GM23338 (cell line): Measurements from ENCODE around the gene ELAVL2. TPM values are rescaled to one million over a fixed set of nuclear protein-coding genes. Genes with fewer than 3 reads are reported as not detected.

Source experiments
- ATAC-seq: fragments of 200-7000 bp; cut with Tn5 transposase; 3 replicates; pipeline ENCODE4 v1.9.1; 2020
- DNase-seq: peaks from one replicate; pipeline ENCODE4 v3.0.0-alpha.2; 2015; ENCODE audit warnings: low spot score
- H2AFZ ChIP-seq: fragments of 200-600 bp; sonication (generic); 2 replicates; pipeline ENCODE4 v1.8.0; 2016; ENCODE audit warnings: antibody characterized with exemption, mild to moderate bottlenecking, moderate library complexity
- H3F3A ChIP-seq: fragments of 200-600 bp; sonication (generic); replicated peaks from 2 replicates; pipeline ENCODE4 v1.8.0; 2017; ENCODE audit warnings: antibody characterized with exemption, mixed run types, low read depth
- H3K27ac ChIP-seq: fragments of 200-600 bp; sonication (generic); 2 replicates; pipeline ENCODE4 v1.6.1; 2016; ENCODE audit warnings: low read depth
- H3K27me3 ChIP-seq: fragments of 200-600 bp; sonication (generic); 2 replicates; pipeline ENCODE4 v1.8.0; 2016; ENCODE audit warnings: mild to moderate bottlenecking, mixed run types, moderate library complexity; ENCODE audit not compliant: insufficient read depth
- H3K36me3 ChIP-seq: fragments of 200-600 bp; sonication (generic); 2 replicates; pipeline ENCODE4 v1.8.0; 2016; ENCODE audit warnings: mild to moderate bottlenecking; ENCODE audit not compliant: insufficient read depth
- H3K4me1 ChIP-seq: fragments of 200-600 bp; sonication (generic); 2 replicates; pipeline ENCODE4 v1.8.0; 2016; ENCODE audit warnings: mild to moderate bottlenecking, moderate library complexity; ENCODE audit not compliant: insufficient read depth
- H3K4me2 ChIP-seq: fragments of 200-600 bp; sonication (generic); 2 replicates; pipeline ENCODE4 v1.7.1; 2017; ENCODE audit warnings: mixed run types
- H3K4me3 ChIP-seq: fragments of 200-600 bp; sonication (generic); 2 replicates; pipeline ENCODE4 v1.6.1; 2016; ENCODE audit warnings: mixed run types
- H3K79me2 ChIP-seq: fragments of 200-600 bp; sonication (generic); replicated peaks from 2 replicates; pipeline ENCODE4 v1.8.0; 2017; ENCODE audit warnings: mild to moderate bottlenecking; ENCODE audit not compliant: insufficient read depth
- H3K9me2 ChIP-seq: fragments of 200-600 bp; sonication (generic); 2 replicates; pipeline ENCODE4 v1.8.0; 2017; ENCODE audit not compliant: insufficient read depth
- H4K20me1 ChIP-seq: fragments of 200-600 bp; sonication (generic); replicated peaks from 2 replicates; pipeline ENCODE4 v1.8.0; 2017; ENCODE audit warnings: mild to moderate bottlenecking; ENCODE audit not compliant: insufficient read depth
- H3K27ac Mint-ChIP-seq: 2 replicates; pipeline ENCODE4 v1.8.0; 2020; ENCODE audit warnings: inconsistent platforms, mild to moderate bottlenecking, moderate library complexity, mixed read lengths
- H3K27me3 Mint-ChIP-seq: 3 replicates; pipeline ENCODE4 v1.8.0; 2022; ENCODE audit warnings: low read depth, mild to moderate bottlenecking, moderate library complexity, mixed read lengths, inconsistent platforms; ENCODE audit not compliant: insufficient read depth, poor library complexity
- H3K36me3 Mint-ChIP-seq: 3 replicates; pipeline ENCODE4 v1.8.0; 2021; ENCODE audit warnings: low read depth, mild to moderate bottlenecking, inconsistent platforms, moderate library complexity, mixed read lengths
- H3K4me1 Mint-ChIP-seq: 3 replicates; pipeline ENCODE4 v1.8.0; 2020; ENCODE audit warnings: mild to moderate bottlenecking, inconsistent platforms, mixed read lengths
- H3K4me3 Mint-ChIP-seq: 3 replicates; pipeline ENCODE4 v1.8.0; 2021; ENCODE audit warnings: moderate library complexity, mild to moderate bottlenecking, inconsistent platforms, mixed read lengths
- H3K9me3 Mint-ChIP-seq: 3 replicates; pipeline ENCODE4 v1.8.0; 2020; ENCODE audit warnings: moderate library complexity, mild to moderate bottlenecking, inconsistent platforms, mixed read lengths
- CREB1 ChIP-seq: fragments of 250-450 bp; sonication (Bioruptor Pico); IDR thresholded peaks from 2 replicates; pipeline ENCODE4 v1.5.0; 2020; ENCODE audit warnings: low read depth, mild to moderate bottlenecking, moderate library complexity
- EZH2 ChIP-seq: fragments of 200-600 bp; sonication (generic); IDR thresholded peaks from one replicate; pipeline ENCODE4 v1.8.0; 2017; ENCODE audit warnings: antibody characterized with exemption, mild to moderate bottlenecking, low read depth; ENCODE audit not compliant: unreplicated experiment
- EZH2phosphoT487 ChIP-seq: fragments of 200-600 bp; sonication (generic); IDR thresholded peaks from one replicate; pipeline ENCODE4 v1.8.1; 2018; ENCODE audit warnings: antibody characterized with exemption; ENCODE audit not compliant: unreplicated experiment
- JUNB ChIP-seq: IDR thresholded peaks from one replicate; pipeline ENCODE4 v1.6.1; 2016; ENCODE audit warnings: antibody characterized with exemption; ENCODE audit not compliant: unreplicated experiment
- NANOG ChIP-seq: IDR thresholded peaks from 2 replicates; pipeline ENCODE4 v1.6.1; 2016; ENCODE audit warnings: antibody characterized with exemption, borderline replicate concordance
- POLR2AphosphoS5 ChIP-seq: IDR thresholded peaks from 2 replicates; pipeline ENCODE4 v1.6.1; 2016; ENCODE audit warnings: antibody characterized with exemption, low read depth
- STAT1 ChIP-seq: IDR thresholded peaks from one replicate; pipeline ENCODE4 v1.6.1; 2016; ENCODE audit warnings: antibody characterized with exemption; ENCODE audit not compliant: unreplicated experiment
- ZNF114 ChIP-seq: fragments of 250-450 bp; sonication (Bioruptor Pico); IDR thresholded peaks from 2 replicates; pipeline ENCODE4 v1.5.0; 2020; ENCODE audit warnings: mild to moderate bottlenecking, moderate library complexity
- ZNF331 ChIP-seq: fragments of 250-450 bp; sonication (Bioruptor Pico); IDR thresholded peaks from 2 replicates; pipeline ENCODE4 v1.5.0; 2020; ENCODE audit warnings: low read depth, mild to moderate bottlenecking, moderate library complexity
- long read RNA-seq: library from polyadenylated mRNA; unstranded; transcript quantifications from one replicate; pipeline ENCODE4 v2.0.0, GENCODE V29; 2020; ENCODE audit not compliant: unreplicated experiment
- polyA plus RNA-seq: library from polyadenylated mRNA; unstranded; fragments of >200 nt; fragmentation: Nextera tagmentation; extraction: Ambion mirVana; gene quantifications from 2 replicates; pipeline ENCODE4 v1.2.1, GENCODE V29; 2016
- total RNA-seq: library from RNA; depleted of rRNA; stranded (reverse); fragments of >200 nt; shearing (Covaris generic); gene quantifications from 2 replicates; pipeline ENCODE4 v1.2.3, GENCODE V29; 2014; rRNA removed
- TF ChIP-seq, protein P1 (sequence below): IDR thresholded peaks from 2 replicates; pipeline ENCODE4 v1.6.1; 2016; ENCODE audit warnings: antibody characterized with exemption
- TF ChIP-seq, protein P2 (sequence below): IDR thresholded peaks from one replicate; pipeline ENCODE4 v1.6.1; 2018; ENCODE audit warnings: antibody characterized with exemption; ENCODE audit not compliant: unreplicated experiment
- TF ChIP-seq, protein P3 (sequence below): fragments of 250-450 bp; sonication (Bioruptor Pico); IDR thresholded peaks from 2 replicates; pipeline ENCODE4 v1.5.0; 2020; ENCODE audit warnings: mild to moderate bottlenecking, moderate library complexity
- TF ChIP-seq, protein P4 (sequence below), 2 experiments: fragments of 200-600 bp in 1 of 2; sonication (generic) in 1 of 2; conservative IDR thresholded peaks; 2 replicates each; pipeline versions ENCODE4 v1.5.1 to v1.6.1; 2016 to 2017; ENCODE audit warnings: antibody characterized with exemption in 2 of 2, low read depth in 2 of 2, mild to moderate bottlenecking in 2 of 2, moderate library complexity in 1 of 2

Gene ELAVL2
- total RNA-seq (39.0 and 42.4 TPM in 2 replicates), polyA plus RNA-seq (15.3 and 18.6 TPM in 2 replicates)
- long read RNA-seq, partial matches to known transcripts, result 2 of 9 reads
- long read RNA-seq, other reads (novel, unspliced or antisense), result 6 of 9 reads

DNA sequence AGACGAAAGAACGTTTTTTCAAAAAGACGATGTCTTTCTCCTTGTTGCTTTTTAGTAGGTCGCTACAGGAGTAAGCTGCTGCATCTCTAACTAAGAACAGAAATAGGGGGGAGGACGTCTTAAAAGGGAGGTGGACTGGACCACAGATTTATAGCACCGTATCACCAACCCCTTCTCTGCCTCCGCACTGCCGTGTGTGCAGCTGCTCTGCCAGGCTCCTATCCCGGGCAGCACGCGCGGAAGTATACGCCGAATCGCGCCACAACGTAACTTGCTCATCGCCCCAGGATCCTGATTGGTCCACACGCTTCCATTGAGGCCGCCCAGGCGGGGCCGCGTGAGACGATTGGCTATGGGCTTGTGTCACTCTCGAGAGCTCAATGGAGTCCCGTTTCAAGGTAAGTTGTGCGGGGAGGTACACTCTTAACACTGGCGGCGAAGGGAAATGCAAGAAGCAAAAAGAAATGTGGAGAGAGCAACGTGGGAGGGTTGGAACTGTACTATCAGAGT lies at the start of gene ELAVL2:
Gene ELAVL2 (minus strand): TSS at position 121 of the 510 bp plus-strand sequence. CDS start 64,006 bp downstream, outside the sequence.
- no peaks in the 10 kb centered on the region for H3K36me3 Mint-ChIP-seq
- no peak within 1 kb of the TSS for H3K27ac Mint-ChIP-seq
- Histone ChIP-seq H2AFZ (peak within 1 kb of the TSS; percentile 8; the same call in 1 of the 2 replicates), H3F3A (no peaks in the 10 kb centered on the region; the same call in 1 of the 2 replicates), H3K4me1 (peaks cover 51% of the 10 kb centered on the region), H3K36me3 (no peaks in the 10 kb centered on the region), H3K4me2 (peak within 1 kb of the TSS; percentile 99), H3K9me2 (no peaks in the 10 kb centered on the region), H4K20me1 (peaks cover 5% of the 10 kb centered on the region), H3K27ac (no peak within 1 kb of the TSS), H3K4me3 (peak within 1 kb of the TSS; percentile 78), H3K27me3 (peaks cover 68% of the 10 kb centered on the region), H3K79me2 (peaks cover 28% of the 10 kb centered on the region)
- DNase-seq (peak; percentile 100), ATAC-seq (peak; percentile 69)
- H3K4me1 Mint-ChIP-seq, result peaks cover 21% of the 10 kb centered on the region
- H3K9me3 Mint-ChIP-seq, result no peaks in the 10 kb centered on the region; the same call in 2 of the 3 replicates
- H3K27me3 Mint-ChIP-seq, result peaks cover 23% of the 10 kb centered on the region
- H3K4me3 Mint-ChIP-seq, result no peak within 1 kb of the TSS
- TF ChIP-seq, protein P1, sequence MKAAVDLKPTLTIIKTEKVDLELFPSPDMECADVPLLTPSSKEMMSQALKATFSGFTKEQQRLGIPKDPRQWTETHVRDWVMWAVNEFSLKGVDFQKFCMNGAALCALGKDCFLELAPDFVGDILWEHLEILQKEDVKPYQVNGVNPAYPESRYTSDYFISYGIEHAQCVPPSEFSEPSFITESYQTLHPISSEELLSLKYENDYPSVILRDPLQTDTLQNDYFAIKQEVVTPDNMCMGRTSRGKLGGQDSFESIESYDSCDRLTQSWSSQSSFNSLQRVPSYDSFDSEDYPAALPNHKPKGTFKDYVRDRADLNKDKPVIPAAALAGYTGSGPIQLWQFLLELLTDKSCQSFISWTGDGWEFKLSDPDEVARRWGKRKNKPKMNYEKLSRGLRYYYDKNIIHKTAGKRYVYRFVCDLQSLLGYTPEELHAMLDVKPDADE, result no peak
- TF ChIP-seq EZH2phosphoT487 (no peak), NANOG (0 out of 2 replicates have a peak, but pooled peaks have one; percentile 35), ZNF114 (CRISPR knock-in tag) (no peak), JUNB (no peak), ZNF331 (no peak), CREB1 (CRISPR knock-in tag) (peak; percentile 85), STAT1 (no peak), POLR2AphosphoS5 (peak; percentile 88), EZH2 (no peak)
- TF ChIP-seq, protein P2, sequence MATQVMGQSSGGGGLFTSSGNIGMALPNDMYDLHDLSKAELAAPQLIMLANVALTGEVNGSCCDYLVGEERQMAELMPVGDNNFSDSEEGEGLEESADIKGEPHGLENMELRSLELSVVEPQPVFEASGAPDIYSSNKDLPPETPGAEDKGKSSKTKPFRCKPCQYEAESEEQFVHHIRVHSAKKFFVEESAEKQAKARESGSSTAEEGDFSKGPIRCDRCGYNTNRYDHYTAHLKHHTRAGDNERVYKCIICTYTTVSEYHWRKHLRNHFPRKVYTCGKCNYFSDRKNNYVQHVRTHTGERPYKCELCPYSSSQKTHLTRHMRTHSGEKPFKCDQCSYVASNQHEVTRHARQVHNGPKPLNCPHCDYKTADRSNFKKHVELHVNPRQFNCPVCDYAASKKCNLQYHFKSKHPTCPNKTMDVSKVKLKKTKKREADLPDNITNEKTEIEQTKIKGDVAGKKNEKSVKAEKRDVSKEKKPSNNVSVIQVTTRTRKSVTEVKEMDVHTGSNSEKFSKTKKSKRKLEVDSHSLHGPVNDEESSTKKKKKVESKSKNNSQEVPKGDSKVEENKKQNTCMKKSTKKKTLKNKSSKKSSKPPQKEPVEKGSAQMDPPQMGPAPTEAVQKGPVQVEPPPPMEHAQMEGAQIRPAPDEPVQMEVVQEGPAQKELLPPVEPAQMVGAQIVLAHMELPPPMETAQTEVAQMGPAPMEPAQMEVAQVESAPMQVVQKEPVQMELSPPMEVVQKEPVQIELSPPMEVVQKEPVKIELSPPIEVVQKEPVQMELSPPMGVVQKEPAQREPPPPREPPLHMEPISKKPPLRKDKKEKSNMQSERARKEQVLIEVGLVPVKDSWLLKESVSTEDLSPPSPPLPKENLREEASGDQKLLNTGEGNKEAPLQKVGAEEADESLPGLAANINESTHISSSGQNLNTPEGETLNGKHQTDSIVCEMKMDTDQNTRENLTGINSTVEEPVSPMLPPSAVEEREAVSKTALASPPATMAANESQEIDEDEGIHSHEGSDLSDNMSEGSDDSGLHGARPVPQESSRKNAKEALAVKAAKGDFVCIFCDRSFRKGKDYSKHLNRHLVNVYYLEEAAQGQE, result peak; percentile 45
- TF ChIP-seq, protein P3, sequence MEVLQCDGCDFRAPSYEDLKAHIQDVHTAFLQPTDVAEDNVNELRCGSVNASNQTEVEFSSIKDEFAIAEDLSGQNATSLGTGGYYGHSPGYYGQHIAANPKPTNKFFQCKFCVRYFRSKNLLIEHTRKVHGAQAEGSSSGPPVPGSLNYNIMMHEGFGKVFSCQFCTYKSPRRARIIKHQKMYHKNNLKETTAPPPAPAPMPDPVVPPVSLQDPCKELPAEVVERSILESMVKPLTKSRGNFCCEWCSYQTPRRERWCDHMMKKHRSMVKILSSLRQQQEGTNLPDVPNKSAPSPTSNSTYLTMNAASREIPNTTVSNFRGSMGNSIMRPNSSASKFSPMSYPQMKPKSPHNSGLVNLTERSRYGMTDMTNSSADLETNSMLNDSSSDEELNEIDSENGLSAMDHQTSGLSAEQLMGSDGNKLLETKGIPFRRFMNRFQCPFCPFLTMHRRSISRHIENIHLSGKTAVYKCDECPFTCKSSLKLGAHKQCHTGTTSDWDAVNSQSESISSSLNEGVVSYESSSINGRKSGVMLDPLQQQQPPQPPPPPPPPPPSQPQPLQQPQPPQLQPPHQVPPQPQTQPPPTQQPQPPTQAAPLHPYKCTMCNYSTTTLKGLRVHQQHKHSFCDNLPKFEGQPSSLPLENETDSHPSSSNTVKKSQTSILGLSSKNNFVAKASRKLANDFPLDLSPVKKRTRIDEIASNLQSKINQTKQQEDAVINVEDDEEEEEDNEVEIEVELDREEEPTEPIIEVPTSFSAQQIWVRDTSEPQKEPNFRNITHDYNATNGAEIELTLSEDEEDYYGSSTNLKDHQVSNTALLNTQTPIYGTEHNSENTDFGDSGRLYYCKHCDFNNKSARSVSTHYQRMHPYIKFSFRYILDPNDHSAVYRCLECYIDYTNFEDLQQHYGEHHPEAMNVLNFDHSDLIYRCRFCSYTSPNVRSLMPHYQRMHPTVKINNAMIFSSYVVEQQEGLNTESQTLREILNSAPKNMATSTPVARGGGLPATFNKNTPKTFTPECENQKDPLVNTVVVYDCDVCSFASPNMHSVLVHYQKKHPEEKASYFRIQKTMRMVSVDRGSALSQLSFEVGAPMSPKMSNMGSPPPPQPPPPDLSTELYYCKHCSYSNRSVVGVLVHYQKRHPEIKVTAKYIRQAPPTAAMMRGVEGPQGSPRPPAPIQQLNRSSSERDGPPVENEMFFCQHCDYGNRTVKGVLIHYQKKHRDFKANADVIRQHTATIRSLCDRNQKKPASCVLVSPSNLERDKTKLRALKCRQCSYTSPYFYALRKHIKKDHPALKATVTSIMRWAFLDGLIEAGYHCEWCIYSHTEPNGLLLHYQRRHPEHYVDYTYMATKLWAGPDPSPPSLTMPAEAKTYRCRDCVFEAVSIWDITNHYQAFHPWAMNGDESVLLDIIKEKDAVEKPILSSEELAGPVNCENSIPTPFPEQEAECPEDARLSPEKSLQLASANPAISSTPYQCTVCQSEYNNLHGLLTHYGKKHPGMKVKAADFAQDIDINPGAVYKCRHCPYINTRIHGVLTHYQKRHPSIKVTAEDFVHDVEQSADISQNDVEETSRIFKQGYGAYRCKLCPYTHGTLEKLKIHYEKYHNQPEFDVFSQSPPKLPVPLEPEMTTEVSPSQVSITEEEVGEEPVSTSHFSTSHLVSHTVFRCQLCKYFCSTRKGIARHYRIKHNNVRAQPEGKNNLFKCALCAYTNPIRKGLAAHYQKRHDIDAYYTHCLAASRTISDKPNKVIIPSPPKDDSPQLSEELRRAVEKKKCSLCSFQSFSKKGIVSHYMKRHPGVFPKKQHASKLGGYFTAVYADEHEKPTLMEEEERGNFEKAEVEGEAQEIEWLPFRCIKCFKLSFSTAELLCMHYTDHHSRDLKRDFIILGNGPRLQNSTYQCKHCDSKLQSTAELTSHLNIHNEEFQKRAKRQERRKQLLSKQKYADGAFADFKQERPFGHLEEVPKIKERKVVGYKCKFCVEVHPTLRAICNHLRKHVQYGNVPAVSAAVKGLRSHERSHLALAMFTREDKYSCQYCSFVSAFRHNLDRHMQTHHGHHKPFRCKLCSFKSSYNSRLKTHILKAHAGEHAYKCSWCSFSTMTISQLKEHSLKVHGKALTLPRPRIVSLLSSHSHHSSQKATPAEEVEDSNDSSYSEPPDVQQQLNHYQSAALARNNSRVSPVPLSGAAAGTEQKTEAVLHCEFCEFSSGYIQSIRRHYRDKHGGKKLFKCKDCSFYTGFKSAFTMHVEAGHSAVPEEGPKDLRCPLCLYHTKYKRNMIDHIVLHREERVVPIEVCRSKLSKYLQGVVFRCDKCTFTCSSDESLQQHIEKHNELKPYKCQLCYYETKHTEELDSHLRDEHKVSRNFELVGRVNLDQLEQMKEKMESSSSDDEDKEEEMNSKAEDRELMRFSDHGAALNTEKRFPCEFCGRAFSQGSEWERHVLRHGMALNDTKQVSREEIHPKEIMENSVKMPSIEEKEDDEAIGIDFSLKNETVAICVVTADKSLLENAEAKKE (CRISPR knock-in tag), result no peak
- TF ChIP-seq, protein P4, sequence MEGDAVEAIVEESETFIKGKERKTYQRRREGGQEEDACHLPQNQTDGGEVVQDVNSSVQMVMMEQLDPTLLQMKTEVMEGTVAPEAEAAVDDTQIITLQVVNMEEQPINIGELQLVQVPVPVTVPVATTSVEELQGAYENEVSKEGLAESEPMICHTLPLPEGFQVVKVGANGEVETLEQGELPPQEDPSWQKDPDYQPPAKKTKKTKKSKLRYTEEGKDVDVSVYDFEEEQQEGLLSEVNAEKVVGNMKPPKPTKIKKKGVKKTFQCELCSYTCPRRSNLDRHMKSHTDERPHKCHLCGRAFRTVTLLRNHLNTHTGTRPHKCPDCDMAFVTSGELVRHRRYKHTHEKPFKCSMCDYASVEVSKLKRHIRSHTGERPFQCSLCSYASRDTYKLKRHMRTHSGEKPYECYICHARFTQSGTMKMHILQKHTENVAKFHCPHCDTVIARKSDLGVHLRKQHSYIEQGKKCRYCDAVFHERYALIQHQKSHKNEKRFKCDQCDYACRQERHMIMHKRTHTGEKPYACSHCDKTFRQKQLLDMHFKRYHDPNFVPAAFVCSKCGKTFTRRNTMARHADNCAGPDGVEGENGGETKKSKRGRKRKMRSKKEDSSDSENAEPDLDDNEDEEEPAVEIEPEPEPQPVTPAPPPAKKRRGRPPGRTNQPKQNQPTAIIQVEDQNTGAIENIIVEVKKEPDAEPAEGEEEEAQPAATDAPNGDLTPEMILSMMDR (conservative IDR thresholded peaks at IDR 0.05; ENCODE audit: low read depth in 2 of 2), result no peak
